IPS-NIHi11 (cell line): ENCODE data around the gene CFAP53.

Experiments
- DNase-seq: peaks from one replicate; pipeline ENCODE4 v3.0.0; 2012; ENCODE audit warnings: mixed read lengths, low spot score

Gene CFAP53

DNA sequence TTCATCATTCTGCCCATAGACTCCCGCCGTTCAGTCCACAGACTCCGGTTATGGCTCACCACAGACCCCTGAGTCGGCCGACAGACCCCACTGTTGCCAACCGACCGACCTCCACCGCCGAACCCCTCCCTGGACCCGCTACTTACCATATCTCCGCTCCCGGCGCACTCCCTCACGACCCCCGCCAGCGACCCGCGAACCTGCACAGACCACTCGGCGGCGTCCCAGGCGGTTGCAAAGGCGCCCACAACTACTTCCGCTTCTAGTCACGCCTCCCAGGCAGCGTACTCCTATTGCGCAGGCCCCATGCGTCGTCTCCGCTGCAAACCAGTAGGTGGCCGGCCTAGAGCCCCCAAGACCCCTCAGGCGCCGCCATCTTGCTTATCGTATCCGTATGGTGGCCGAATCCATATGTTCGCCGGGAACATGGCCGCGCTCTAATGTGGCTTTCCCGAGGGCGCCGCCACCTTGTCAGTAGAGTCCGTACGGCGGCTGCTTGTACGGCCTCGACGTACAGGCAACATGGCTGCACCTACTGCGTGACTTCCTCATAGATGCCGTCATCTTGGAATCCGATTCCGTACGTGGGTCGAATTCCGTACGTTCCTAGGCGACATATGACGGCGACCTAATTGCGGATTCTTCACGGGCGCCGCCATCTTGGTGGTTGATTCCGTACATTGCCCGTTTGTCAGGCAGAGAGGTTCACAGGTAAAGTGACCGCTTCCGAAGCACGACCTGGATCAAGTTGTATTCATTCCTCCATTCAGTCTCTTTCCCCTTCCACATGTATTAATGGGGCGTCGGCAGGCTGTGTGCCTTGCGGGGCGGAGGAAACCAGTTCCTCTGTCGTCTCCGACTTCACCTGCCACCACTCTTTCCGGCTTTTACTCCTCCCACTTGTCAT, 21.4 kb upstream of the CFAP53 start, which contains the start of gene CXXC1:
Gene CXXC1, minus strand, starts transcription at position 252 of the 907 bp plus-strand sequence. Its CDS starts 103 bp downstream, at position 149.
- DNase-seq: peak; percentile 88

DNA sequence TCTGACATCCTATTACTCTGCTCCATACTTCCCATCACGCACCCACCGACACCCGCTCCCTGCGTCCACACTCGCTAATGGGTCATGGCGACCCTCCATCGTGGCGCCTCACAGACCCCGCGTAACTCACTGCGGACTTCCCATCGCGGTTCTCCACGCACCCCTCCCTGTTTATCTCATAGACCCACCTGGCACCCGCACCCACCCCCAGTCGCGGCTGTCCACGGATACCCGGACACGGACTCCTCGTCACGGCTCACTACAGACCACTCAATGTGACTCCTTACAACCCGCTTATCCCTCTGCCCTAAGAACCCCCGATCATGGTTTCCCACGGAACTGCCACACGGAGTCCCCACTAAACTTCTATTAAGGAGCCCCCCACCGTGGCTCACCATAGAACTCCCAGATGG, 20.7 kb upstream of the CFAP53 start:
- DNase-seq: no peak

DNA sequence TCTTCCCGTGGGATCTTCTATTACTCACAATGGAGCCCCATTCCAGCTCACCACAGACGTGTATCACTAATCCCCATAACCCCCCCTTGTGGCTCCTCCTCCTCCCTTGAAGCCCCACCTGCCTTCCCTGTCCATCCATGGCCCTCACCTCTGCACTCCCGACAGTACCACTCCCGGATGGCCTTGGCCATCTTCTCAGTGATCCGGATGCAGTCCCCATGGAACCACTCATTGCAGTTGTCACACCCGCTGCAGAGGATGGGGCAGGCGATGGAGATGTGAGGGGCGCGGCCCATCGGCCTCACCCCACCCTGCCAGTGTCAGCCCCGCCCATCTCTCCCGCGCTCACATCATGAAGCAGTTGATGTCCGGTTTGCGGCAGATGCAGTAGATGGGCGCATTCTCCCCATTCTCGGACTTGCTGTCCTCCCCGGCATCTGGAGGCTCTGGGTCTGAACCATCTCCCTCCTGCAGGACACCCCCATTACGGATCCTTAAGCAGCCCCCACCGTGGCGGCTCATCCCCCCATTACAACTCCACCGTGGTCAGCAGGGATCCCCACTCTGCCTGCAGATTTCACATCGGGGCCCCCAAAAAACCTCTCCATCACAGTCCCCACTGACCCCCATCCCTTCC, 20.2 kb upstream of the CFAP53 start:
- no peak for DNase-seq

DNA sequence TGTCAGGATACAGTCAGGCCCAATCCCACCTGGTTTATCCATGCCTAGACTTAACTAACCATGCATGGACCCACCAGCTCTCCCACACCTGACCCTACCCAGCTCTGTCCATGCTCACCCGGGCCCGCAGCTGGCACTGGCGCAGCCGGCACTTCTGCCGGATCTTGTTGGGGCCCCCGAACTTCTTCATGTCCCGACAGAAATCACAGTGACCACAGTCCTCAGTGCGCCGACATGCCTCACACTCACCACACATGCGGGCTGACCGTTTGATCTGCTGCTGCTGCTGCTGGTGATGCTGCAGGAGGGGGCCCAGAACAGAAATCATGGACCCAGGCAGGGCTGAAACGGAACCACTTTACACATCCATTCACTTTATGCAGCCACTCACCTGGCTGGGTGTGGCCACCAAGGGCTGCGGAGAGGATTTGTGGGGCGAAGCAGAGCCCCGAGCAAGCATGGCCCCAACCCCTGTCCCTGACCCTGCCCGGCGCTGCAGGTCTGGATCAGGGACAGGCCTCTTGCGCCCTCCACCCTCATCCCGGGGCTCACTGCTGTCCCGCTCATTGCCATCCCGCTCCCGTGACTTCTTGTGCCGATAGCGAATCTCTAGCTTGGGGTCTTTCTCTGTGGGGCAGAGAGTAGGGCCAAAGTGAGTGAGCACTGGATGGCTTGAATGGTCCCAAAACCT, 19.5 kb upstream of the CFAP53 start:
- DNase-seq: no peak

DNA sequence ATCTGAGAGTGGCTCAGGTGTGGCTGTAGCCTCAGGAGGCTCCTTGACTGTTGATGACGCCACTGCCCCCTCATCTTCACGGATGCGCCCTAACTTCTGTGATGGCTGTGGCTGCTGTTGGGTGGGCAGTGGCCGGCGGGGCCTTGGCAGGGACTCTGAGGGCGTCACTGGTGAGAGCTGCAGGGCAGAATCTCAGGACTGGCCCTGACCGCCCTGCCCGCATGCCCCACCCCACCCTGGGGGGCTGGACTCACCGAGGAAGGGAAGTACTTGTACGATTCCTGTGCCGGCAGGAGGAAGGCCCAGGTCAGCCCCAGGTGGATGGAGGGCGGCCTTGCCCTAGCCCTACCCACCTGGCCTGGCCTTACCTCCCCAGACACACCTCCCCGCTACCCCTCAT, 18.8 kb upstream of the CFAP53 start:
- DNase-seq: no peak

DNA sequence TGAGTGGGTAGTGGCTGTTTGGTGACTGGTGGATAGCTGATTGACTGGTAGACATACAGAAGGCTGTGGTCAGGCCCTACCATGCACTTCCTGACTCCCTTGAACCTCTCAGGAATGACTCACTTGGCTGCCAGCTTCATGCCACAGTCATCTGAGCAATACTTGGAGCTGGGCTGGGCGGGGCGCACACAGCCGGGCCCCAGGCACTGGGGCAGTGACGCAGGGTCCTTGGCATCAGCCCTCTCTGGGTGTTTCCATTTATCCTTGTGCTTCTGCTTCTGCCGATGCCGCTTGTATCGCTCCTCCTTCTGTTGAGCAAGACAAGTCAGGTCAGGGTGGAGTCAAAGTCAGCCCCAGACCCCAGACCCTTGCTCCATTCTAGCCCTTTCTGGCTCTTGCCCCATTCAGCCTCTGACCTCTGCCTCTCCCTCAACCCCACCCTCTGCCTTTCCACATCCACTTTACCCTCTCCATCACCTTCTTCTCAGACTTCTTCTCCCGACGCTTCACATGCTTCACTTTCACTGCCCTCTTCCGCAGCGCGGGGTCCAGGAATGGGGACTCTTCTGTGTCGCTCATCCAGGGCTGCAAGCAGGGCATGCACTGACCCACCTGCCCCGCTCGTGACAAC, 18.1 kb upstream of the CFAP53 start:
- DNase-seq: no peak

DNA sequence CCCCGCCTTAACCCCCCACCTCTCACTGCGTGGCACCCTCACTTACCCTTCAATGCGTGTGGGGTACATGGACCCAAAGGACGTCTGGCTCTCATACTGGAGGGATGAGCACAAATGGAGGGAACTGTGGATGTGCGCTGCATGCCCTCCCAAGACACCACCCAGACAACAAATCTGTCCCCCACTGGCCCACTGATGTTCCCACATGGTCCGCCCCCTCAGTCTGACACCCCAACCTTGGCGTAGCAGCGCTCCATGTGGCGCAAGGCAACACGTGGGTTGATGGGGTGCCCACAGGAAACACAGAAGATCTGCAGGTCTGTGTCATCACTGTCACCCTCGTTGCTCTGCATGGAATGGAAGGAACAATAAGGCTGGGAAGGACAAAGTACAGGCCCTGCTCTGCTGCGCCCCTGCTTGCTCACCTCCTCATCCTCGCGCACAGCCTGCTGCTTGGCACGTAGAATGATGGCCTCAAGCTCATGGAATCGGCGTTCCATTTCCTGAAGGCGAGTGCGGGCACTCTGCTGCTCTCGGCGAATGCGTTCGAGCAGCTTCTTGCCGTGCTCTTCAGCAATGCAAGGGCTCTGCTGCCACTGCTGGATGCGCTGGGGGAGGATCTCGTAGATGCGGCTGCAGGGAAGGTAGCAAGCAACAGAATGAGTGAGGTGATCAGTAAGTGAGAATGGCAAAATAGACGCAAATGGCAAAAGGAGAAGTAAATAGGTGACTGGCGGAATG, 17.3 kb upstream of the CFAP53 start:
- no peak for DNase-seq

DNA sequence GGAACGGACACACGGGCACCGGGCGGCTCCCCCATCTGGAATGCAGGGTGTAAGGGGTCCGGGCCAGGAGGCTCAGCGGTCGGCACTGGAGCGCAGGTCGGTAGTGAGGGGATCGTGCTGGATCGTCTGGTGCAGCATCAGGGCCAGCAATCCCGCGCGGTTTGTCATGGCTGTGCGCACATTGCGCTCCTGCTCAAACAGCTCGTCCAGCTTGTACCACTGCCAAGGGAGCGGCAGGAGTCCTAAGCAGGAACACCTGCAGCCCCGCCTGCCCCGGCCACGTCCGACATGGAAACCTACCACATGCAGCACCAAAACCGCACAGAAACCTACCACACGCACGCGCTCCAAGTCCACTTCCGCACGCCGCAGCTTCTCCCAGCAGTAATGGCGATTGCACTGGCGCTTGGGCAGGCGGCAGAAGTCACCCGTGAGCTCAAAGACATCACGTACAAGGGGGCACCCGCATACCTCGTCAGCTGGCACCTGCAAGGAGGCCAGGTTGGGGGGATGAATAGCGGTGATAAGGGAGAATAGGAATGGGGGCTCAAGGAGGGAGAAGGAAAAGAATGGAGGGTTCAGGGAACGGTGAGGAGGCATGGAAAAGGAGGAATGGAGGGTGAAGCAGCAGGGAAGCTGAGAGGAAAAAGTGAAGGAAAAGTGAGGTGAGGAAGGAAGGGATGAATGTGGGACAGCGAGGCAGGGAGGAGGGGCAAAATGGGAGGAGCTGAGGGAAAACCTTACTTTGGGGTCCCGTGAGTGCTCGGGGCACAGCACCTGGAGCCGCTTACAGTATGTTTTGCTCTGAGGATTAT, 16.4 kb upstream of the CFAP53 start:
- DNase-seq: no peak

DNA sequence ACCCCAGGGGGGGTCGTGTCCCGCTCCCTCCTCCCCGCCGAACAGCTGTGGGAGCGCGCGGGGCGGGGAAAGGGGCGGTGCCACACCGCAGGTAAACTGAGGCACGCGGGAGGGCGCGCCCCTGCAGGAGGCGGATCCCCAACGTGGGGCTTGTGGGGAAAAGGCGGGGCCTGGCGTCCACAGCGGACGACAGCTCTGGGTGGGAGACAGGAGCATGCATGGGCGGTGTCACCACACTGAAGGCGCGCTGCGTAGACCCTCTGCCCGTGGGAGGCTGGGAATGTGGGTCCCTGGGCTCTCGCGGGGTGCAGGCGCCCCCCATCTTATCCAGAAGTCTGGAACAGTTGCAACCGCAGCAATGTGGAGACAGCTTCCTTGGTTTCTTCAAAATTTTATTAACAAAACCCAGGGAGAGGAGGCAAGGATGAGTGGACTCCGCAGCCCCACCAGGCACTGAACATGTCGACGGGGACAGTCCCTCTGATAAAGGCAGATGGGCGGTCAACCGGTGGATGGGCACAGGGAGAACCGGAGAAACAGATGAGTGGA, 15.8 kb upstream of the CFAP53 start:
- DNase-seq: no peak

DNA sequence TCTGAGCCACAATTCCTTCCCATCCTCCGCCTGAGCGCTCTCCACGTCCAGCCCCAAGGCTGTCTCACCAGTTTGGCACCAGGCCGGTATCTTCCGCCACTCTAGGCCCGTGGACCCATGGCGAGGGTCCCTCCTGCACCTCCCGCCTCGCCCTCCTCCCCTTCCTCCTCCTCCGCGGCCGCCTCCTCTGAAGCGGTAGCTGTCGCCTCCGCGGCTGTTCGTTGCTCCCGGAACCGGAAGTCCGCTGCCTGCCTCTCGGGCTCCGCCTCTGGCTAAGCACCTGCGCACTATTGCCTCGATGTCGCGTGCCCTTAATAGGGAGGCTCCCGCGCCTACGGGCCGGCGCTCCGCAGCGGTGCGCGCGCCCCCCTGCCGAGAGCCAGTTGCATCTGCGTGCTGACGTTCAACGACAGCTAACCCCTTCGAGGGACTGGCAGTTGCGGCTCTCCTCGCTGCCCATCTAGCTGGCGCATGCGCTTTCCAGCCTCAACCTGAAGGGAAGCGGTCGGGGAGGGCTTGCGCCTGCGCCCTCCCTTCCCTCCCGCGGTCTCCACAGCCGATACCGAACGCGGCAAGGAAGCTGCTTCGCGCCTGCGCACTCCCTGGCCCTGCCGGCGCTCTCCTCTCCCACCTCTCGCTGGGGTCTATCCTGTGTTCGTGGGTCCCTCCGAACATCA, 15.1 kb upstream of the CFAP53 start, which contains the start of gene MBD1:
Gene MBD1, minus strand, starts transcription at position 229 of the 677 bp plus-strand sequence. CDS start 1,531 bp downstream, outside the sequence.
- peak; percentile 96 for DNase-seq

DNA sequence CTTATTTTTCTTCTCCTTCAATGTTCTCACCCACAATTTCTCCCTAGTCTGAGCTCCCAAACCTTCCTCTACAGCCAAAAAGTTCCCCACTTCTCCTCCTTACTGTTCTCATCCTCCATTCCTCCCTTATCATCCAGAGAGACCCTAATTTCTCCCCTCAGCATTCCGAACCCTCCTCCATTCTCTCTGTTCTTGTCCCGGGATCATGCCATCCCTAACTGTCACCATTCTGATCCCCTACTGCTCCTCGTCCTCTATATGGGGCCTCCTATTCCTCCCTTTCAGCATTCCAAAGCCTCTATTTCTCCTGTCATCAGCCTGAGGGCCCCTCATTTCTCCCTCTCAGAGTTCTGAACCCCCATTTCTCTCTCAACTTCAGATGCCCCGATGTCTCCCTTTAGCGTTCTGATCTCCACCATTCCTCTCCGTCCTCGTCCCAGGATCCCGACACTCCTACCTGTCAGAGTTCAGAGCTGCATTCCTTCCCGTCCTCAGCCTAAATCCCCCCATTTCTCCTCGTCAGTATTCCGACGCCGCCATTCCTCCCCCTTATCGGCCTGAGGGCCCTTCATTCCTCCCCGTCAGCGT, 14.5 kb upstream of the CFAP53 start:
- DNase-seq: no peak

DNA sequence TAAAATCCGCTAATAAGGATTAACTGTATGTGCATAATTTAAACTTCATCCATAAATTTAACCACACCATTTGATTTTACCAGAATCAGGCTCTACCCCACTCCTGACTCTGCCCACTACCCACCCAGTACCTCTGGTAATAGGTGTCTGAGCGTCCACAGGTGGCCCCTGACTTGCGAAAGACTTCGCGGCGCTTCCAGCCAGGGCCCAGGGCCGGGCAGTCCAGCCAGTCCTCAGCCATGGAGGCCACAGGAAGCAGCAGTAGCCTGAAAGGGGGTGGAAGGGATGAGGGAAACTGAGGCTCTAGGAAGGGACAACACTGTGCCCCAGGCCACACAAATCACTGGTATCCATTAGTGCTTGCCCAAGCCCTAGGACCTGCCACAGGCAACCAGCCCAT, 13.5 kb upstream of the CFAP53 start:
- no peak for DNase-seq

DNA sequence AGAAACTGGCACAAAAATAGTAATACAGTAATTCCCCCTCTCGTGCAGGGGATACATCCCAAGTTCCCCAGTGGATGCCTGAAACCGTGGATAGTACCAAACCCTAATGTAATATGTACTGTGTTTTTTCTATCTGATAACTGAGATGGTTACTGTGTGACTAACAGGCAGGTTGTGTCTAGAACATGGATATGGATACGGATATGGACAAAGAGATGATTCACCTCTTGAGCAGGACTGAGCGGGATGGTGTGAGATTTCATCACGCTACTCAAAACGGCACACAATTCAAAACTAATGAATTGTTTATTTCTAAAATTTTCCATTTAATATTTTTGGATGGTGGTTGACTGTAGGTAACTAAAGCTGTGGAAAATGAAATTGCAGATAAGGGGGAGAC, 11.6 kb upstream of the CFAP53 start:
- no peak for DNase-seq

DNA sequence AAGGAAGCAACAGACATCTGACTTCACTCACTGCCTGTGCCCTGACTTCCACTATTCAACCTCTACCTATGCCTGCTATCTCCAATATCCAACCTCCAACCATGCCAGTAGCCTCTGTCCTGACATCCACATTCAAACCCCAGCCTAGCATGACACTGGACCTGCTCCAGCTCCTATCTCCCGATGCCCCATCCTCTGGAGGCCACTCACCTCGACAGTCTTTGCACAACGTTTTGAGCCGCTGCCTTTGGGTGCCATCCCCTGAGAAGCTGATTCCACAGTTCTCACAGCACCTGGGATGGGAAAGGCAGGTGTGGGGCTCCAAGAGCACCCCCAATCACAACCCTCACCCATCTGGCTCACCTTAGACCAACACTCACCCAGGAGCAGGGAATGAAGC, 10.2 kb upstream of the CFAP53 start:
- no peak for DNase-seq

DNA sequence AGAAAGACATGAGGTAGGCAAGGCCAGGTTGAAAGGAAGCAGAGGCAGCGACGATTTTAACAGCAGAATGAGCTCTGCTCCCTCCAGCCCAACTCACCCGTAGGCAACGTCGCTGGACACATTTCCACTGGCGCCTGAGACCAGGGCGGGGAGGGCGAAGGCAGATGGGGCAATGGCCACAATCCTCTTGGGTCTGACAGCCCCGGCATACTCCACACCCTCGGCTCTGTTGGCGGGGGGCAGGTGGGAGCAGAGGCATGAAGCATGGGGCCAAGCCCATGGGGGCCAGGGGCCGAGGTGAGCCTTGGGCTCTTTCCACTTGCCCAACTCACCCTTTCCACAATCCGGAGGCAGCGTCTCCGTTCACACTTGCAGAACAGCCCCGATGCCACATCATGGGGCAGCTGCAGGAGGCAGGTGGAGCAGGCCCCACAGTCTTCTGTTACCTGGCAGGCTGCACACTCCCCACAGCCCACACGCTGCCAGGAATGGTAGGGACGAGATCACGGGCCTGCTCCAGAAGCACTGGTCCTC, 9.3 kb upstream of the CFAP53 start:
- no peak for DNase-seq

DNA sequence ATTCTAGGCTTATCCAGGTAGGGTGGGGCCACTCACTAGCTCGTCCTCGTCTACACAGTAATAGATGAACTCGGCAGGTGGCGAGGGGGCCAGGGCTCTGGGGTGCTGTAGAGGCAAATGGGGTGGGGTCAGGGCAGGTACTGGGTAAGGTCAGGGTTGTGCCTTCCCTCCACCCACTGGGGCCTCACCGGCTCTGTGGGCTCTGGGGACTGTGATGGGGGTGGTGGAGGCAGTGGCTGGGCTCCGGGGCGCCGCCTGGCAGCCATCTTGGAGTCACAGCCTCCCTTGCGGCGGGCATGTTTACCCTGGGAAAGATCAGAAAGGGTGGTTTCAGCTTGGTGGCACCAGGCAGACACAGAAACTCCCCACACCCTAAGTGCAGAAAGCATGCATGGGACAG, 8.6 kb upstream of the CFAP53 start:
- DNase-seq: no peak

DNA sequence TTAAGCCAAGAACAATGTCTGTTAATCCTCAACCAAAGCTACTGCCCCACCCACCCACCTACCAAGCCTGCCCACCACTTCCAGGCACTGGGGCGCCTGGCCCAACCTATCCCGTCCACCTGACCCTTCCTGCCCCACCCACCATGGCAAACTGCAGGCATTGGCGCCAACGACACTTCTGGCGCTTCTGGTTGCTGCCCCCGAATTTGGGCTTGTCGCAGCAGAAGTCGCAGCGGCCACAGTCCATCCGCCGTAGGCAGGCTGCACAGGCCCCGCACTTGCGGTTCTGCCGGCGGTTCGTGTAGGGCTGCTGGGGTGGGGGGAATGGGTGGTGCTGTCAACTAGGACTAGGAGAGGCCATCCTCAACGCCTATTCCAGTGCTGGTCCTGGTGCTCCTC, 7.7 kb upstream of the CFAP53 start:
- no peak for DNase-seq

DNA sequence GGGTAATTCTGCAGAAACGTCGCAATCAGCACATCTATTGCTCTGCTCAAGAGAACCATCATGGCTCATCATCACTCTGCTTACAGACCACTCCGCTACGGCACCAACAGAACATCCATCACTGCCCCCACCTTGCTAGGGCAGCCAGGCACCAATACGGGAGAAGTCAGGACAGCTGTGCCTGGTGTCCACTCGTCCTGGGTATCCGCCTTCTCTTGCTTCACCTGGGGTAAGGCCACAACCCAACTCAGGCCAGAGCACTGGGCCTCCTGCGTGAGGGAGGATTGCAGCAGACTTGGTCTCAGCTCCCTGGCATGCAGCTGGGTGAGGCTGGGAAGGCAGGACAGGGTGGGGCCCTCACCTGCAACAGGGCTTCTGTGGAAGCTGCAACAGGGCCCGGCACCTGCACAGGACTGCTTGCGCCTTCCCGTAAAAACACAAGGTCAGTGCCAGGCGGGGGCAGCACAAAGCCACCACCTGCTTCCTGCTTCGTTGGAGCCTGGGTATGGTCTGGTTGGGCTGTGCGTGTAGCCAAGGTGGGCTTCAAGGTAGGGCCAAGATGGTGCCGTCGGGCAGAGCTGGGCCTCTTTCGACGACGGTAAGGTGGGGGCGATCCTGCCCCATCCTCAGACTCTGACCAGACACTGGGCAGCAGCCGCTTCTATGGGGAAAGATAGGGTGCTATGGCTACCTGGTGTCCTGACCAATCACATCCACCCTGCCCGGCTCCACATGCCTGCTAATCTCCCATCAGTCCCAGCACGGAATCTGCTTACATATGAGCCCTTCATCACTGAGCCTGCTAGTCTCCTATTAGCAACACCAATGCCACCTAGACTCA, 7.1 kb upstream of the CFAP53 start:
- DNase-seq: no peak
